Activated naive CD8-positive, alpha-beta T cell treated with anti-CD3 and anti-CD28 coated beads, Interleukin-2, amount 10 ng/mL, durations not matched to agents 7 days and 5 days (primary cell): ENCODE results near the gene KLHDC10. TPM values are rescaled to one million over a fixed set of nuclear protein-coding genes. Genes with fewer than 3 reads are reported as not detected.
A peak's percentile ranks its signal among the peaks of the same experiment; 100 is the strongest.

ENCODE experiments used
- ATAC-seq: fragments of 150-1000 bp; cut with Tn5 transposase; one replicate; pipeline ENCODE4 v1.10.0; 2021; ENCODE audit warnings: low read depth, moderate library complexity
- POLR2A ChIA-PET: fragments of 350-600 bp; sonication (Branson Sonifier 250); formaldehyde crosslinking; loops from one replicate; lab custom pipeline; 2021; ENCODE audit warnings: antibody characterized with exemption; lab: Charles Lee
- DNase-seq: peaks from one replicate; pipeline ENCODE4 v3.0.0; 2021
- H3K27ac Mint-ChIP-seq: one replicate; pipeline ENCODE4 v1.8.0; 2022; ENCODE audit warnings: mild to moderate bottlenecking, mixed read lengths
- H3K27me3 Mint-ChIP-seq: one replicate; pipeline ENCODE4 v1.8.0; 2022; ENCODE audit warnings: mild to moderate bottlenecking, moderate library complexity, mixed read lengths
- H3K36me3 Mint-ChIP-seq: one replicate; pipeline ENCODE4 v1.8.0; 2021; ENCODE audit warnings: mild to moderate bottlenecking, mixed read lengths
- H3K4me1 Mint-ChIP-seq: one replicate; pipeline ENCODE4 v1.8.0; 2021; ENCODE audit warnings: mixed read lengths
- H3K4me3 Mint-ChIP-seq: one replicate; pipeline ENCODE4 v1.8.0; 2022; ENCODE audit warnings: mild to moderate bottlenecking, moderate library complexity, mixed read lengths
- H3K9me3 Mint-ChIP-seq: one replicate; pipeline ENCODE4 v1.8.0; 2021; ENCODE audit warnings: mixed read lengths
- total RNA-seq, 2 experiments: library from RNA; stranded (reverse); gene quantifications; one replicate each; pipeline ENCODE4 v1.2.3, GENCODE V29; 2021

KLHDC10 gene
- total RNA-seq, 2 experiments from 2014 or later, result 15.6 to 15.7 TPM

DNA sequence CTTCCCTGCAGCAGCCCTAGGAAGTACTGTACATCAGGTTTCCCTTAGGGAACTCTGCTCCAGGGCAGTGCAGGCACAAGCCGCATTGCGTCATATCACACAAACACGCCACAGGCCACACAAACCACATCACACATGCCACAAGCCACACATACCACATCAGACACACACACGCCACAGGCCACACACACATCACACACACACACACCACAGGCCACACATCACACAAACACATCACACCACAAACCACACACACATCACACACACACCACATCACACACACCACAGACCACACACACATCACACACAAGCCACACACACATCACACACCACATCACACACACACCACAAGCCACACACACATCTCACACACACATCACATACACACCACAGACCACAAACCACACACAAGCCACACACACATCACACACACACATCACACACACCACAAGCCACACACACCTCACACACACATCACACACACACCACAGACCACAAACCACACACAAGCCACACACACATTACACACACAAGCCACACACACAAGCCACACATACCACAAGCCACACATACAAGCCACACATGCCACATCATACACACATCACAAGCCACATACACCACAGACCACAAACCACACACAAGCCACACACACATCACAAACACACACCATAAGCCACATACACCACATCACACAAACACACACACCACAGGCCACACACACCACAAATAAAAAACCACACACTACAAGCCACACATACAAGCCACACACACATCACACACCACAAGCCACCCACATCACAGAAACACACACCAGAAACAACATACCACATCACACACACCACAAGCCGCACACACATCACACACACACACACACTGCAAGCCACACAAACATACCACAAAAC is 81.5 kb downstream of the KLHDC10 start:
- H3K27me3 Mint-ChIP-seq, result peaks cover 15% of the 10 kb centered on the region
- H3K4me3 Mint-ChIP-seq, result no peak overlapping the region
- DNase-seq, result peak; percentile 49
- no peak overlapping the region for H3K27ac Mint-ChIP-seq
- H3K9me3 Mint-ChIP-seq, result no peaks in the 10 kb centered on the region
- H3K36me3 Mint-ChIP-seq, result peaks cover 2% of the 10 kb centered on the region
- POLR2A ChIA-PET, result no interaction called here
- H3K4me1 Mint-ChIP-seq, result no peaks in the 10 kb centered on the region
- ATAC-seq, result no peak

- peaks cover 5% of the 10 kb centered on the region for H3K36me3 Mint-ChIP-seq
- H3K27me3 Mint-ChIP-seq, result peaks cover 15% of the 10 kb centered on the region
- no peak overlapping the region for H3K4me3 Mint-ChIP-seq
- H3K9me3 Mint-ChIP-seq, result no peaks in the 10 kb centered on the region
- no peak for DNase-seq
- H3K27ac Mint-ChIP-seq, result no peak overlapping the region
- no peak for ATAC-seq
- no peaks in the 10 kb centered on the region for H3K4me1 Mint-ChIP-seq
- POLR2A ChIA-PET, result no interaction called here
Measured at GRCh38 chr7:130152493-130153210, 82.3 kb downstream of the KLHDC10 start.

DNA sequence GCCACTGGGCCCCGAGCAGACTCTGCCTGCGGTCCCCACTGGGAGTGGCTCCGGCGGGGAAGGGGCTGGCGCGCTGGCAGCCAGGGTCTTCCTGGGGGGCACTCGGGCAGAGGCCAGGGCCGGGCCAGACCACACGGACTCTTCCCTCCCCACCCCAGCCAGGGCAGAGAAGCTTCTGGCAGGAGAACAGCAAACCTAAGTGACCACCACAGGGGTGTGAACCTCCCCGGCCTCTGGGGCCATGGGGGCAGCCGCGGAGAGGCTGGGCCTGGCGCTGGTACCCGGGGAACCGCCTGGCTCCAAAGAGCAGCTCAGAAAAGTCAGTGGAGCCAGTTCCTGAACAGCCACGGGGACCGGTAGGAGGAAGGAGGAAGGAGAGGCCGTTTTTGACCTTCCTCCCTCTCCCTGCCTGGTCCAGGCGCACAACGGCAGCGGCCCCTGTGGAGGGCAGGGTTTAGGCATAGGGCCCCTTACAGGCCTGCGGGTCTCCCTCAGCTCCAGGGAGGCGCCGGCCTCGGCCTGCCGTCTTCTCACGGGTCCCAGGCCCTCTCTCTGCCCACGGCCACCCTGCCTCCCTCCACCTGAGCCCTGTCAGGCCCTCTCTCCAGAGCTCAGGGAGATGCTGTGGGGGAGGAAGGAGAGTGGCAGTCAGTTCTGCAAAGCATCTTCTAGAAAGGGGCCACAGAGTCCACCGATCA is 83.0 kb downstream of the KLHDC10 start:
- no peak for DNase-seq

GRCh38 chr7:130154131-130154500 is 83.8 kb downstream of the KLHDC10 start:
- POLR2A ChIA-PET, result no interaction called here
- no peak overlapping the region for H3K27ac Mint-ChIP-seq
- no peak overlapping the region for H3K4me3 Mint-ChIP-seq
- DNase-seq, result no peak
- H3K36me3 Mint-ChIP-seq, result peaks cover 9% of the 10 kb centered on the region
- no peaks in the 10 kb centered on the region for H3K4me1 Mint-ChIP-seq
- ATAC-seq, result no peak
- H3K27me3 Mint-ChIP-seq, result peaks cover 4% of the 10 kb centered on the region
- no peaks in the 10 kb centered on the region for H3K9me3 Mint-ChIP-seq

More for the DNA sequence above, 83.0 kb downstream of the KLHDC10 start:
- H3K27me3 Mint-ChIP-seq, result peaks cover 9% of the 10 kb centered on the region
- H3K27ac Mint-ChIP-seq, result no peak overlapping the region
- POLR2A ChIA-PET, result no interaction called here
- H3K4me1 Mint-ChIP-seq, result no peaks in the 10 kb centered on the region
- no peaks in the 10 kb centered on the region for H3K9me3 Mint-ChIP-seq
- H3K4me3 Mint-ChIP-seq, result no peak overlapping the region
- peaks cover 5% of the 10 kb centered on the region for H3K36me3 Mint-ChIP-seq
- ATAC-seq, result no peak

DNA sequence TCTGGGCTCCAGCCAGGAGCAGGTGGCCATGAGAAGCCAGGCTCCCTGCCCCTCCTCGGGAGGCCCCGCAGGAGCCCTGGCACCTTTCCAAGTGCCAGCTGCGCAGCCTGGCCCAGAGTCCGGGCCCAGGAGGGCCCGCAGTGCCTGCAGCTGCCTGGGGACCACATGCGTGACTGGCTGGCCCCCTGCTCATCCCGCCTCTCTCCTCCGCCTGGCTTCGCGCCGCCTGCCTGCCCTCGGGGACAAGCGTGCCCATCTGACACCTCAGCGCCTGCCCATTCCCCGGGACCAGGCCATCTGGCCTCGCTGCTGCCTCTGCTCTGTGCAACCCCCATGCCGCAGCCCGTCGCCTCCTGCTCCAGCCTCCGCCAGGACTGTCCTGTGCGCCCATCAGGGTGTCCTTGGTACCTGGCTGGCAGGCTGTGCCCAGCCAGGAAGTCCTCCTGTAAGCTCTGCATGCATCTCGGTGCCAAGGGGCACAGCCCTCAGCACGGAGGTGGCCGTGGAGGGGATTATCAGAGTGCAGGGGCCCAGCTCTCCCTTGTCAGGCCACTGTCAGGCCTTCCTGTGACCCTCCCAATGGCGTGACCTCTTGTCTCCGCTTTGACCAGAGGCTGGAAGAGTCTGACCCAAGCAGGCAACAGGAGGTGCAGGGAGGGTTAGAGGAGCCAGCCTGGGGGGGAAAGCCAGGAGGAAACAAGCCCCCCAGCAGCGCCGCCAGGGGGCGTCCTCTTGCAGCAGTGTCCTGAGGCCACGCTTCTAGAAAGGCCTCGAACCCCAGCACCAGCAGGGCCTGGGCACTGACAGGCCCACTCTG is 84.4 kb downstream of the KLHDC10 start:
- H3K9me3 Mint-ChIP-seq, result no peaks in the 10 kb centered on the region
- POLR2A ChIA-PET, result no interaction called here
- H3K4me1 Mint-ChIP-seq, result no peaks in the 10 kb centered on the region
- no peak overlapping the region for H3K4me3 Mint-ChIP-seq
- ATAC-seq (no peak), DNase-seq (no peak)
- peaks cover 15% of the 10 kb centered on the region for H3K36me3 Mint-ChIP-seq
- H3K27me3 Mint-ChIP-seq, result peaks cover 4% of the 10 kb centered on the region
- H3K27ac Mint-ChIP-seq, result no peak overlapping the region

DNA sequence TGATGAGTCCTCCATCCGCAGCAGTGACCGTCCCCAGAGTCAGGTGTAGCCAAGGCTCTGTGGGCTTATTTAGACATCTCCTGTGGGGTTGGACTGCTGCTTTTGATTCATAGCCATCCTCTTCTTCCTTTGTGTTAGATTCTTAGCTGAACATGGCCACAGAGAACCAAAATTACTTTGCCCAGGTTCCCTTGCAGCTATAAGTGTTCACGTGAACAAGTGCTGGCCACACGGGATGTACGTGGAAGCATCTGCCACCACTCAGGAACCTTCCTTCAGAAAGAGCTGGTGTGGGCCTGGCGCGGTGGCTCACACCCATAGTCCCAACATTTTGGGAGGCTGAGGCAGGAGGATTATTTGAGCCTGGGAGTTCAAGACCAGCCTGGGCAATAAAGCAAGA is 85.8 kb downstream of the KLHDC10 start:
- ATAC-seq (no peak), DNase-seq (no peak)
- H3K4me3 Mint-ChIP-seq, result no peak overlapping the region
- POLR2A ChIA-PET, result no interaction called here
- H3K4me1 Mint-ChIP-seq, result no peaks in the 10 kb centered on the region
- H3K36me3 Mint-ChIP-seq, result peaks cover 29% of the 10 kb centered on the region
- H3K27ac Mint-ChIP-seq, result no peak overlapping the region
- peaks cover 4% of the 10 kb centered on the region for H3K27me3 Mint-ChIP-seq
- no peaks in the 10 kb centered on the region for H3K9me3 Mint-ChIP-seq

GRCh38 chr7:130157700-130158099 is 87.4 kb downstream of the KLHDC10 start:
- Mint-ChIP-seq H3K36me3 (peaks cover 41% of the 10 kb centered on the region), H3K4me3 (no peak overlapping the region), H3K27me3 (peaks cover 4% of the 10 kb centered on the region), H3K27ac (no peak overlapping the region), H3K9me3 (no peaks in the 10 kb centered on the region), H3K4me1 (no peaks in the 10 kb centered on the region)
- ATAC-seq (no peak), DNase-seq (no peak)
- POLR2A ChIA-PET, result no interaction called here

GRCh38 chr7:130160023-130160422 is 89.7 kb downstream of the KLHDC10 start:
- ATAC-seq (no peak), DNase-seq (no peak)
- Mint-ChIP-seq H3K27me3 (peaks cover 4% of the 10 kb centered on the region), H3K4me1 (no peaks in the 10 kb centered on the region), H3K4me3 (no peak overlapping the region), H3K9me3 (no peaks in the 10 kb centered on the region), H3K36me3 (peaks cover 54% of the 10 kb centered on the region), H3K27ac (no peak overlapping the region)
- POLR2A ChIA-PET, result no interaction called here

DNA sequence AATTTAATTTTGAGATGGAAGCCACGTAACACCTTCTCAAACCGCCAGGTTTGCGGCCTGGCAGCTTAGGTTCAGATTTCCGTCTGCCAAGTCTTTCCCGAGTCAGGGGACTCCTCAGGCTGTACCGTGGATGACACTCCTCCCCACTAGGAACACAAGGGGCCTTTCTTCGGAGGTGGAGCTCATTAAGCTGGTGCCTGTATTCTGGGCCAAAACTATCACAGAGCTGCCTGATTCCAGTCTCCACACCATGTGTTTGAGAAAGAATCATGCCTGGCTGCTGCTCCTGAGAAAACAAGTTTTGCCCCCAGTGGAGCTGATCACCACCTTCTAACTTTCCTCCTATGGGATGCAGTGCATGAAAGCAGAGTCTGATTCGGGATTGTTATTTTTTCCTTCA is 90.1 kb downstream of the KLHDC10 start:
- POLR2A ChIA-PET, result no interaction called here
- no peak for DNase-seq
- H3K36me3 Mint-ChIP-seq, result peaks cover 53% of the 10 kb centered on the region
- no peaks in the 10 kb centered on the region for H3K4me1 Mint-ChIP-seq
- peaks cover 2% of the 10 kb centered on the region for H3K27me3 Mint-ChIP-seq
- no peak overlapping the region for H3K27ac Mint-ChIP-seq
- no peak overlapping the region for H3K4me3 Mint-ChIP-seq
- H3K9me3 Mint-ChIP-seq, result no peaks in the 10 kb centered on the region
- no peak for ATAC-seq

- no peak overlapping the region for H3K27ac Mint-ChIP-seq
- no peaks in the 10 kb centered on the region for H3K27me3 Mint-ChIP-seq
- DNase-seq, result no peak
- ATAC-seq, result no peak
- no peaks in the 10 kb centered on the region for H3K9me3 Mint-ChIP-seq
- no peak overlapping the region for H3K4me3 Mint-ChIP-seq
- peaks cover 52% of the 10 kb centered on the region for H3K36me3 Mint-ChIP-seq
- no peaks in the 10 kb centered on the region for H3K4me1 Mint-ChIP-seq
- POLR2A ChIA-PET, result no interaction called here
Measured at GRCh38 chr7:130162196-130162595, 91.9 kb downstream of the KLHDC10 start.

DNA sequence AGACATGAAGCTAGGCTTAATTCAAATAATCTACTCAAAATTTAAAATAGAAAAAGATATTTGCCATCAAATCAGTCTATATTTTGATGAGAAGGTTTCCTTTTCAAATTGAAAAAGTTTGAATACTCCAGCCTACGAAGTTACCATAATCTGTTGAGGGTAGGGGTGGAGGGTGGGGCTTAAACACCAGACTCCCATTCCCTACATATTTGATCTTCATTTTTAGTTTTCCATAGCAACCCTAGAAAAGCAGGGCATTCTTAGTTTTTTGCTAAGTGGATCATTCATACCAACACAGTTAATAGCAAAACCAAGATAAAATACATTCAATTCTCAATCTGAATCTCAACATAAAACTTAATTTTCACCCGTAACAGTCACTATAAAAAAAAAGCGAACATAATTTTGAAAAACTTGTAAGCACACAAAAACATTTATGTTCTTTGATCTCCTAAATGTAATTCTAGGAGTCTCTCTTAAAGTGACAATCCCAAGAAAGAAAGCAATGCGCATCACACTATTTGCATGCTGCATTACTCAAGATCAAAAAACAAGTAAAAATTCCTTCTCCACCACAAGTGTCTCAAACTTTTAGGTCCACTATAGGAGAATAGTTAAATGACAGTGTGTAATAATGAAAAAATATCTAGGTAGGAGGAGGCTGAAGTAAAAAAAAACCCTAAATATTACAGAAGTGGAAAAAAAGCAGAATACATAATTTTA is 104.1 kb downstream of the KLHDC10 start:
- H3K27ac Mint-ChIP-seq, result no peak overlapping the region
- no peak for DNase-seq
- no peaks in the 10 kb centered on the region for H3K27me3 Mint-ChIP-seq
- no peaks in the 10 kb centered on the region for H3K4me1 Mint-ChIP-seq
- no peaks in the 10 kb centered on the region for H3K9me3 Mint-ChIP-seq
- H3K36me3 Mint-ChIP-seq, result peaks cover 10% of the 10 kb centered on the region
- no peak overlapping the region for H3K4me3 Mint-ChIP-seq
- ATAC-seq, result no peak
- POLR2A ChIA-PET, result no interaction called here

- Mint-ChIP-seq H3K4me3 (no peak overlapping the region), H3K4me1 (peaks cover 3% of the 10 kb centered on the region), H3K9me3 (no peaks in the 10 kb centered on the region), H3K27me3 (no peaks in the 10 kb centered on the region), H3K27ac (no peak overlapping the region), H3K36me3 (peaks cover 20% of the 10 kb centered on the region)
- POLR2A ChIA-PET, result interaction anchor here (0.5 to 0.9 kb wide), 2 partner anchors 27 to 196 kb away, joined by 3 read pairs; partner anchors contain the start of gene TMEM209
- no peak for DNase-seq
- no peak for ATAC-seq
Measured at GRCh38 chr7:130178251-130178650, 107.9 kb downstream of the KLHDC10 start.
